HepG2 (cell line): ENCODE results near the gene PTPN14.

Experiments
- EP300 ChIP-seq, 3 experiments: sonication (generic) in 1 of 3; formaldehyde crosslinking in 1 of 3; IDR thresholded peaks; 2 replicates each; pipeline versions ENCODE4 v1.5.1 to v1.6.1; 2011 to 2020; ENCODE audit warnings: low read depth in 2 of 3, low read length in 2 of 3, borderline replicate concordance in 1 of 3, improper control_type of control experiment in 1 of 3, mild to moderate bottlenecking in 1 of 3, missing genetic modification reagents in 1 of 3, moderate library complexity in 1 of 3
- MLLT10 ChIP-seq: sonication (generic); formaldehyde crosslinking; IDR thresholded peaks from 2 replicates; pipeline ENCODE4 v1.4.0; 2020; ENCODE audit warnings: missing genetic modification reagents
- RBM39 ChIP-seq: fragments of 200-400 bp; formaldehyde crosslinking; IDR thresholded peaks from one replicate; pipeline ENCODE4 v1.6.1; 2018; ENCODE audit warnings: antibody characterized with exemption, mild to moderate bottlenecking, low read depth, low read length; ENCODE audit not compliant: poor library complexity, severe bottlenecking

DNA sequence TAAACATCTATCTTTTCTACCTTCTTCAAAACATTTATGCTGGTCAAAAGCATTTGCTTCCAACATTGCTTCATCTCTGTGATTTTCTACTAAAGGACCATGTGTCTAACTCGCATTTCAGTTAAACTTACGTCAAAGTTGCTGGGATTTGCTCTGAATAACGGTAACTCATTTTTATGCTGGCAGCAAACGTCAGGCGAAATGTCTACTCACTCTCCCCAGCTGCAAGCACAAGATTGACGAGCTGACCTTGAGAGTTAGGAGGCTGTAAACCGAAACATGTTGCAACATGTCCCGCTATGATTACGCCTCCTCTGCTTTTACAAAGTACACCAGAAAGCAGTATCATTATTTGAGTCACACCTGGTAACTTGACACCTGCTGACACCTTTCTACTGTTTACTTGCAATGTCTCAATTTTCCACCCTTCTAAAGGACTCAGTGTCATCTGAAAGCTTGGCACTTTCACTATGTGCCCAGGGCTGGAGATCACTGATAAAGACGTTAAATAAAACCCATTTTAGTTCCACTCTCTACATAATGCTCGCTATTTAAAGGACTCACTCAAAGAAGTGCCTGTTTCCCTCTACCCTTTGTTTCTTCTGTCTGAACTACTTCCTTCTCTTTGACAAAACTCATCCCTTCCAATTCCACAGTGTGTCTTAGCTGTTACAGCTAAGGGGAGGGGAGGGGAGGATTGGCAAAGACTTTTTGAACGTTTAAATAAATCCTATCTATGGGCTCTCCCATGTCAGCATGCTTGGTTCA lies 111.9 kb downstream of the PTPN14 start:
- TF ChIP-seq RBM39, result no peak
- TF ChIP-seq MLLT10 (CRISPR knock-in tag), result no peak
- TF ChIP-seq EP300 (IDR thresholded peaks at IDR 0.05; ENCODE audit: low read depth in 2 of 2, low read length in 2 of 2), result peak; percentile 72 to 76; a peak in 3 of 4 replicates
- no peak; the same call in 1 of the 2 replicates for TF ChIP-seq EP300 (CRISPR knock-in tag; IDR thresholded peaks at IDR 0.05; ENCODE audit: borderline replicate concordance)
